Mesothelial cell of epicardium (in vitro differentiated cells): ENCODE measurements around the gene FGF14. TPM values are rescaled to one million over a fixed set of nuclear protein-coding genes. Genes with fewer than 3 reads are reported as not detected.

Source experiments
- DNase-seq, 2 experiments: peaks; one replicate each; pipeline ENCODE4 v3.0.0; 2021; ENCODE audit warnings: low spot score in 2 of 2; ENCODE audit not compliant: unreplicated experiment in 2 of 2
- H3K27ac Mint-ChIP-seq: 2 replicates; pipeline ENCODE4 v1.8.0; 2021; ENCODE audit warnings: mixed read lengths
- H3K27me3 Mint-ChIP-seq: 2 replicates; pipeline ENCODE4 v1.8.0; 2021; ENCODE audit warnings: low read depth, mixed read lengths
- H3K36me3 Mint-ChIP-seq: 2 replicates; pipeline ENCODE4 v1.8.0; 2021; ENCODE audit warnings: mixed read lengths
- H3K4me1 Mint-ChIP-seq: 2 replicates; pipeline ENCODE4 v1.8.0; 2021; ENCODE audit warnings: mixed read lengths
- H3K4me3 Mint-ChIP-seq: 2 replicates; pipeline ENCODE4 v1.8.0; 2021; ENCODE audit warnings: mild to moderate bottlenecking, moderate library complexity, mixed read lengths
- H3K9me3 Mint-ChIP-seq: 2 replicates; pipeline ENCODE4 v1.8.0; 2021; ENCODE audit warnings: mixed read lengths
- total RNA-seq: library from RNA; stranded (reverse); gene quantifications from 3 replicates; pipeline ENCODE4 v1.2.1, GENCODE V29; 2021
- TF ChIP-seq, protein P1 (sequence below): fragments of 200-600 bp; sonication (generic); IDR thresholded peaks from one replicate; pipeline ENCODE4 v1.5.0; 2021; ENCODE audit warnings: antibody characterized with exemption; ENCODE audit not compliant: unreplicated experiment

FGF14 gene
- total RNA-seq, 1 donor from 2014 or later: 0.02 TPM

DNA sequence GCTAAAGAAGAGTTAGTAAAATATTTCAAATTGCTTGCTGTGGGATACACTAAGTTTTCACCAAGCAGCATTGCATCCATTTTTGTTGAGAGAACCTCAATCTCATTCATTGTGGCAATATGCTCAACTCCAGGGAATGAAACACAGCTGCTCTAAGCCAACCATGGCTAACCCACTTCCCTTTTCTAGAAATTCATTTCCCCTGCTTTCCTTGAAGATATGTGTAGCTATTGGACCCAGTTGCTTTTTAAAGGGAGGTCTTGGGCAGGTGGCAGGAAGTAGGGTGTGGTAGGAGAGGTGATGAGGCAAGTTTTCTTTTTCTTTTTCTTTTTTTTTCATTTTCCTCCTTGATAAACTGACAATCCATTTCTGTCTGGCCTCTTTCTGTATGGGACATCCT is 452.2 kb downstream of the FGF14 start:
- Mint-ChIP-seq H3K36me3 (no peaks in the 10 kb centered on the region), H3K9me3 (no peaks in the 10 kb centered on the region), H3K4me1 (no peaks in the 10 kb centered on the region), H3K27ac (no peak overlapping the region), H3K4me3 (no peak overlapping the region), H3K27me3 (peaks cover 16% of the 10 kb centered on the region)
- no peak for DNase-seq
- TF ChIP-seq, protein P1, sequence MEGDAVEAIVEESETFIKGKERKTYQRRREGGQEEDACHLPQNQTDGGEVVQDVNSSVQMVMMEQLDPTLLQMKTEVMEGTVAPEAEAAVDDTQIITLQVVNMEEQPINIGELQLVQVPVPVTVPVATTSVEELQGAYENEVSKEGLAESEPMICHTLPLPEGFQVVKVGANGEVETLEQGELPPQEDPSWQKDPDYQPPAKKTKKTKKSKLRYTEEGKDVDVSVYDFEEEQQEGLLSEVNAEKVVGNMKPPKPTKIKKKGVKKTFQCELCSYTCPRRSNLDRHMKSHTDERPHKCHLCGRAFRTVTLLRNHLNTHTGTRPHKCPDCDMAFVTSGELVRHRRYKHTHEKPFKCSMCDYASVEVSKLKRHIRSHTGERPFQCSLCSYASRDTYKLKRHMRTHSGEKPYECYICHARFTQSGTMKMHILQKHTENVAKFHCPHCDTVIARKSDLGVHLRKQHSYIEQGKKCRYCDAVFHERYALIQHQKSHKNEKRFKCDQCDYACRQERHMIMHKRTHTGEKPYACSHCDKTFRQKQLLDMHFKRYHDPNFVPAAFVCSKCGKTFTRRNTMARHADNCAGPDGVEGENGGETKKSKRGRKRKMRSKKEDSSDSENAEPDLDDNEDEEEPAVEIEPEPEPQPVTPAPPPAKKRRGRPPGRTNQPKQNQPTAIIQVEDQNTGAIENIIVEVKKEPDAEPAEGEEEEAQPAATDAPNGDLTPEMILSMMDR: no peak

GRCh38 chr13:101946401-101946800 is 455.4 kb downstream of the FGF14 start:
- no peak overlapping the region for H3K4me3 Mint-ChIP-seq
- H3K4me1 Mint-ChIP-seq: no peaks in the 10 kb centered on the region
- TF ChIP-seq, protein P1: no peak
- H3K27ac Mint-ChIP-seq: no peak overlapping the region
- peaks cover 17% of the 10 kb centered on the region for H3K27me3 Mint-ChIP-seq
- no peaks in the 10 kb centered on the region for H3K9me3 Mint-ChIP-seq
- H3K36me3 Mint-ChIP-seq: no peaks in the 10 kb centered on the region
- DNase-seq: no peak

DNA sequence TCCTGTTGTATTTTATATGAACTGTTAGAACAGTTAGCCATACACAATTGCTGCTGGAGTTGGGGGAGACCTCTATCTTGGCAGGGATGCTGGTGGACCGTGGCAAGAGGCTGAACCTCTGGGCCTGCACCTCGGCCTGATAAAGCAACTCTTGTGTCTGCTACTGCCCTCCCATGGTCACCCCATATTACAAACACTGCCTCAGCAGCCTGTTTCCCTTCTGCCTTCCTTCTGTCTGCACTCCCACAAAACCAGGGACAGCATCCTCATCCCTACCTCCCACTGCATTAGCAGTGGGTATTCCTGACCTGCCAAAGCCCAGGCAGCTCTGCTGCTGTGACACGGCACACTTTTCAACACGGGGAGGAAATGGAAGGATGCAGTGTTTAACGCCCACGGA is 456.4 kb downstream of the FGF14 start:
- Mint-ChIP-seq H3K4me1 (no peaks in the 10 kb centered on the region), H3K9me3 (no peaks in the 10 kb centered on the region), H3K27ac (no peak overlapping the region), H3K4me3 (no peak overlapping the region), H3K36me3 (no peaks in the 10 kb centered on the region), H3K27me3 (peaks cover 18% of the 10 kb centered on the region)
- no peak for DNase-seq
- TF ChIP-seq, protein P1: no peak

- H3K9me3 Mint-ChIP-seq: no peaks in the 10 kb centered on the region
Measured at GRCh38 chr13:101944521-101944920, 457.3 kb downstream of the FGF14 start.

DNA sequence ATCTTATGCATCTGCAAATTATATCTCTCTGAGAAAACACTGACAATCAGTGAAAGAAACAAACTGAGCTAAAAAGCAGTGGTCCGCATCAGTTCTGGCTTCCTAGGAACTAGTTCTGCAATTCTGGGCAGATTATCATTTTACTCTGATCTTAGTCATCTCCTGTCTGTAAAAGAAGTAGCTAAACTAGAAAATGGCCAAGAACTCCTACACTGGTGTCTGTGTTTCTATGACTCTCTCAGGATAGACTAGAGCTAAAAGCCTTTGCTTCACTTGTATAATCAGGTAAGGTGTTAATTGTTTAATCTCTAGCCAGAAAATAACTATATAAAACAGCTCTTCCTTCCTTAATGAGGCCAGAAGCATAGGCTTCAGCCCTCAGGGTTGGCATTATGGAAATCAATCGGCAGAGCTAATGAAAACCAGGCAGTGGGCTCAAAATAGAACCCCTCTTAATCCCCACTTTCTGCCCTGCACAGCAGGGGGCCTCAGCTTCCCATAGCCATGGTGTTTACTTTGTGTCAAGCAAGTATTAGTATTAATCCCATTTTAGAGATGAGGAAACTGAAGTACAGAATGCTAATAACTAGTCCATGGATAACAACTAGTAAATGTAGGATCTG is 459.2 kb downstream of the FGF14 start:
- Mint-ChIP-seq H3K4me1 (no peaks in the 10 kb centered on the region), H3K4me3 (no peak overlapping the region), H3K27me3 (peaks cover 29% of the 10 kb centered on the region), H3K36me3 (no peaks in the 10 kb centered on the region), H3K9me3 (no peaks in the 10 kb centered on the region), H3K27ac (no peak overlapping the region)
- no peak for DNase-seq
- TF ChIP-seq, protein P1: no peak

More at GRCh38 chr13:101944521-101944920, 457.3 kb downstream of the FGF14 start:
- Mint-ChIP-seq H3K4me1 (no peaks in the 10 kb centered on the region), H3K27ac (no peak overlapping the region), H3K36me3 (no peaks in the 10 kb centered on the region), H3K4me3 (no peak overlapping the region), H3K27me3 (peaks cover 22% of the 10 kb centered on the region)
- no peak for DNase-seq
- TF ChIP-seq, protein P1: no peak
